HG03342 (cell line): ENCODE data around the gene TRIM41.
"Not testable (repeated sequence)": the region's sequence is repeated elsewhere in the genome, so short reads cannot be mapped to it uniquely, and the experiment has no call there.

Experiments used
- ATAC-seq: cut with Tn5 transposase; IDR thresholded peaks from one replicate; pipeline ENCODE4 v1.9.1; 2021; ENCODE audit warnings: mild to moderate bottlenecking, moderate library complexity; ENCODE audit not compliant: unreplicated experiment

Gene TRIM41

GRCh38 chr5:181223058-181223728 is at the start of gene TRIM41:
Gene TRIM41, plus strand, starts transcription at chr5:181223281. Its CDS starts 719 bp downstream, at chr5:181224000.
- peak; percentile 68 for ATAC-seq

- ATAC-seq: peak; percentile 46
Measured at GRCh38 chr5:181173420-181174342, 49.4 kb upstream of the TRIM41 start.

GRCh38 chr5:181176254-181176952 is 46.7 kb upstream of the TRIM41 start:
- no peak for ATAC-seq

- not testable (repeated sequence) for ATAC-seq
Measured at GRCh38 chr5:181177559-181177958, 45.5 kb upstream of the TRIM41 start.

- peak; percentile 58 for ATAC-seq
Measured at GRCh38 chr5:181181650-181182565, 41.2 kb upstream of the TRIM41 start.

GRCh38 chr5:181182651-181183050 is 40.4 kb upstream of the TRIM41 start:
- no peak for ATAC-seq

GRCh38 chr5:181184845-181185216 is 38.2 kb upstream of the TRIM41 start:
- ATAC-seq: no peak

GRCh38 chr5:181185560-181185959 is 37.5 kb upstream of the TRIM41 start:
- ATAC-seq: no peak

GRCh38 chr5:181186022-181186421 is 37.1 kb upstream of the TRIM41 start:
- no peak for ATAC-seq

GRCh38 chr5:181186986-181187499 is 36.0 kb upstream of the TRIM41 start:
- no peak for ATAC-seq

GRCh38 chr5:181187500-181188213 is 35.4 kb upstream of the TRIM41 start:
- no peak for ATAC-seq

- no peak for ATAC-seq
Measured at GRCh38 chr5:181188700-181189362, 34.2 kb upstream of the TRIM41 start.

- ATAC-seq: no peak
Measured at GRCh38 chr5:181189363-181189961, 33.6 kb upstream of the TRIM41 start.

- no peak for ATAC-seq
Measured at GRCh38 chr5:181189962-181190710, 32.9 kb upstream of the TRIM41 start.

- ATAC-seq: peak; percentile 6
Measured at GRCh38 chr5:181190711-181191525, 32.2 kb upstream of the TRIM41 start.

- ATAC-seq: peak; percentile 58
Measured at GRCh38 chr5:181191526-181192336, 31.4 kb upstream of the TRIM41 start.
